Duodenal mucosa (tissue), 2 donors: ENCODE results near the gene CPN1.
"Not testable (repeated sequence)": the region's sequence is repeated elsewhere in the genome, so short reads cannot be mapped to it uniquely, and the experiment has no call there.

Experiments used
- H3K27ac ChIP-seq: one replicate; pipeline ENCODE4 v1.7.0; 2013; ENCODE audit warnings: low read depth, low read length
- H3K27me3 ChIP-seq, 2 donors: one replicate each; pipeline ENCODE4 v1.7.0; 2013; ENCODE audit warnings: low read length in 2 of 2, control low read depth in 1 of 2; ENCODE audit not compliant: insufficient read depth in 2 of 2, control insufficient read depth in 1 of 2
- H3K36me3 ChIP-seq, 2 donors: one replicate each; pipeline ENCODE4 v1.7.0; 2013; ENCODE audit warnings: low read length in 2 of 2, control low read depth in 1 of 2; ENCODE audit not compliant: insufficient read depth in 2 of 2, control insufficient read depth in 1 of 2
- H3K4me1 ChIP-seq, 2 donors: one replicate each; pipeline ENCODE4 v1.7.0; 2013; ENCODE audit warnings: low read length in 2 of 2, control low read depth in 1 of 2; ENCODE audit not compliant: insufficient read depth in 2 of 2, control insufficient read depth in 1 of 2
- H3K4me3 ChIP-seq, 2 donors: one replicate each; pipeline ENCODE4 v1.7.0; 2013; ENCODE audit warnings: low read length in 2 of 2, low read depth in 1 of 2
- H3K9ac ChIP-seq, 2 donors: one replicate each; pipeline ENCODE4 v1.7.0; 2013; ENCODE audit warnings: low read length in 2 of 2, low read depth in 1 of 2
- H3K9me3 ChIP-seq, 2 donors: one replicate each; pipeline ENCODE4 v1.7.0; 2013; ENCODE audit warnings: low read length in 2 of 2, control low read depth in 1 of 2; ENCODE audit not compliant: control insufficient read depth in 1 of 2

The CPN1 gene

GRCh38 chr10:100083623-100084022 lies 2.0 kb upstream of the CPN1 start:
- peaks cover 0 to 4% of the 10 kb centered on the region in 2 donors for H3K27me3 ChIP-seq
- peaks cover 0 to 6% of the 10 kb centered on the region in 2 donors for H3K4me1 ChIP-seq
- no peak overlapping the region for H3K4me3 ChIP-seq
- H3K27ac ChIP-seq = no peak overlapping the region
- H3K9me3 ChIP-seq = no peaks in the 10 kb centered on the region
- H3K9ac ChIP-seq = no peak overlapping the region
- H3K36me3 ChIP-seq = no peaks in the 10 kb centered on the region

- not testable (repeated sequence) for H3K27ac ChIP-seq, H3K4me3 ChIP-seq, H3K4me1 ChIP-seq, H3K9ac ChIP-seq, H3K9me3 ChIP-seq, H3K27me3 ChIP-seq, H3K36me3 ChIP-seq
These were observed 607 bp upstream of the CPN1 start for GRCh38 chr10:100082276-100082675.

GRCh38 chr10:100076750-100077149 lies 4.9 kb downstream of the CPN1 start:
- Histone ChIP-seq H3K4me3 (no peak overlapping the region), H3K36me3 (no peaks in the 10 kb centered on the region), H3K27me3 (peaks cover 0 to 4% of the 10 kb centered on the region in 2 donors), H3K27ac (no peak overlapping the region), H3K4me1 (peaks cover 0 to 6% of the 10 kb centered on the region in 2 donors), H3K9me3 (no peaks in the 10 kb centered on the region), H3K9ac (no peak overlapping the region)

- H3K4me1 ChIP-seq = no peaks in the 10 kb centered on the region
- H3K9ac ChIP-seq = no peak overlapping the region
- H3K9me3 ChIP-seq = no peaks in the 10 kb centered on the region
- H3K27me3 ChIP-seq = no peaks in the 10 kb centered on the region
- no peaks in the 10 kb centered on the region for H3K36me3 ChIP-seq
- H3K4me3 ChIP-seq = no peak overlapping the region
- H3K27ac ChIP-seq = no peak overlapping the region
These were observed 6.0 kb downstream of the CPN1 start for GRCh38 chr10:100075426-100076220.

GRCh38 chr10:100072514-100072913 lies 9.2 kb downstream of the CPN1 start:
- Histone ChIP-seq H3K27me3 (no peaks in the 10 kb centered on the region), H3K9me3 (no peaks in the 10 kb centered on the region), H3K4me1 (no peaks in the 10 kb centered on the region), H3K9ac (no peak overlapping the region), H3K27ac (no peak overlapping the region), H3K4me3 (no peak overlapping the region), H3K36me3 (no peaks in the 10 kb centered on the region)

- Histone ChIP-seq H3K9ac (no peak overlapping the region), H3K9me3 (no peaks in the 10 kb centered on the region), H3K27ac (no peak overlapping the region), H3K4me3 (no peak overlapping the region), H3K36me3 (no peaks in the 10 kb centered on the region), H3K27me3 (no peaks in the 10 kb centered on the region), H3K4me1 (no peaks in the 10 kb centered on the region)
These were observed 10.1 kb downstream of the CPN1 start for GRCh38 chr10:100071529-100071928.

GRCh38 chr10:100067466-100067865 lies 14.2 kb downstream of the CPN1 start:
- H3K4me1 ChIP-seq = no peaks in the 10 kb centered on the region
- H3K27ac ChIP-seq = no peak overlapping the region
- no peaks in the 10 kb centered on the region for H3K9me3 ChIP-seq
- H3K9ac ChIP-seq = no peak overlapping the region
- H3K27me3 ChIP-seq = no peaks in the 10 kb centered on the region
- H3K36me3 ChIP-seq = no peaks in the 10 kb centered on the region
- no peak overlapping the region for H3K4me3 ChIP-seq

GRCh38 chr10:100065084-100065660 lies 16.5 kb downstream of the CPN1 start:
- no peaks in the 10 kb centered on the region for H3K36me3 ChIP-seq
- no peak overlapping the region for H3K27ac ChIP-seq
- H3K27me3 ChIP-seq = no peaks in the 10 kb centered on the region
- H3K4me3 ChIP-seq = no peak overlapping the region
- H3K9ac ChIP-seq = no peak overlapping the region
- no peaks in the 10 kb centered on the region for H3K4me1 ChIP-seq
- H3K9me3 ChIP-seq = no peaks in the 10 kb centered on the region

- Histone ChIP-seq H3K9ac (no peak overlapping the region), H3K9me3 (no peaks in the 10 kb centered on the region), H3K36me3 (no peaks in the 10 kb centered on the region), H3K4me3 (no peak overlapping the region), H3K4me1 (no peaks in the 10 kb centered on the region), H3K27ac (no peak overlapping the region), H3K27me3 (no peaks in the 10 kb centered on the region)
These were observed 20.3 kb downstream of the CPN1 start for GRCh38 chr10:100061401-100061800.

- Histone ChIP-seq H3K9me3 (no peaks in the 10 kb centered on the region), H3K4me1 (no peaks in the 10 kb centered on the region), H3K4me3 (no peak overlapping the region), H3K9ac (no peak overlapping the region), H3K36me3 (no peaks in the 10 kb centered on the region), H3K27ac (no peak overlapping the region), H3K27me3 (no peaks in the 10 kb centered on the region)
These were observed 23.7 kb downstream of the CPN1 start for GRCh38 chr10:100057948-100058347.
